ENCODE data around the gene FGF18.

FGF18 gene

GRCh38 chr5:171442287-171443042, 23.0 kb downstream of the FGF18 start:
- DNase-seq (ENCODE audit: low spot score): no peak

GRCh38 chr5:171444582-171444981, 25.1 kb downstream of the FGF18 start:
- no peak for DNase-seq (ENCODE audit: low spot score)

- no peak for DNase-seq (ENCODE audit: low spot score)
Observed at GRCh38 chr5:171445644-171446516, 26.4 kb downstream of the FGF18 start.

- DNase-seq (ENCODE audit: low spot score): no peak
Observed at GRCh38 chr5:171447226-171447625, 27.8 kb downstream of the FGF18 start.

GRCh38 chr5:171449426-171449825, 30.0 kb downstream of the FGF18 start:
- no peak for DNase-seq (ENCODE audit: low spot score)

DNA sequence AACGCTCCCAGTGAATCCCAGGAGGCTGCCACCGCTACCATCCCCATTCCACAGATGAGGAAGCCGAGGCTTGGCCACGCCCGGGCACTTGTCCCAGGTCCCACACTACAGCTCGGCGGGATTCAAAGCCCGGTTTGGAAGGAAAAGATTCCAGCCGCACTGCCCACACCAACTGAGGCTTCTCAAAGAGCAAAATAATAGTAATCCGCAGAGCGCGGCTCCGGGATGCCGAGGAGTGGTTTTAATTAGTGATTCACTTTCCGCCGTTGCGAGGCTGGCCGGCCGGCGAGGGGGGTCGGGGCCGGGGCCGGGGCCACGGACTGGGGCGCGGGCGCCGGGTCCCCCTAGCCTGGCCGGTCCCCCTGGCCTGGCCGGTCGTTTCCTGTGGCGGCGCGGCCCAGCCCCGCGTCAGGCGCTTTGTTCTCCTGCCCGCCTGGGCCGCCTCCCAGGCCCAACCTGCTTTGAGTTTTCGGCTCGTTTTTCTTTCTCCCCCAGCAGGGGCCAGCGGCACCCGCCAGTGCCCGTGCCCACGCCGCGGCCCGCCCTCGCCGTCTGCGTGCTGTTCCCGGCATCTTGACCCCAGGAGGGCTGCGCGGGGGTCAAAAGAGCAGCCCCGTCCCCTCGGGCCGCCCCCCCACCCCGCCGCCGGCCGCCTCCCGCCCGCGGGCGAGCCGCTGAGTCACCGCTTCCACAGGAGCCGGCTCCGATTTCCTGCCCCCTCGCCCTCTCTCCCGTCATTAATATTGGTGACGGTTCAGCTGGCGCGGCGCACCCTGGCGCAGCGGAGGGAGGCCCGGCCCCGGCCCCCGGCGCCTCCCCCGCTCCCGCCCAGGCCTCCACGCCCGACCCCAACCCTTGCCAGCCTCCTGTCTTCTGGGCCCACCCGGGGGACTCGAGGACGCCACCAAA, 31.2 kb downstream of the FGF18 start:
- no peak for DNase-seq (ENCODE audit: low spot score)

- no peak for DNase-seq (ENCODE audit: low spot score)
Observed at GRCh38 chr5:171451421-171451820, 32.0 kb downstream of the FGF18 start.

DNA sequence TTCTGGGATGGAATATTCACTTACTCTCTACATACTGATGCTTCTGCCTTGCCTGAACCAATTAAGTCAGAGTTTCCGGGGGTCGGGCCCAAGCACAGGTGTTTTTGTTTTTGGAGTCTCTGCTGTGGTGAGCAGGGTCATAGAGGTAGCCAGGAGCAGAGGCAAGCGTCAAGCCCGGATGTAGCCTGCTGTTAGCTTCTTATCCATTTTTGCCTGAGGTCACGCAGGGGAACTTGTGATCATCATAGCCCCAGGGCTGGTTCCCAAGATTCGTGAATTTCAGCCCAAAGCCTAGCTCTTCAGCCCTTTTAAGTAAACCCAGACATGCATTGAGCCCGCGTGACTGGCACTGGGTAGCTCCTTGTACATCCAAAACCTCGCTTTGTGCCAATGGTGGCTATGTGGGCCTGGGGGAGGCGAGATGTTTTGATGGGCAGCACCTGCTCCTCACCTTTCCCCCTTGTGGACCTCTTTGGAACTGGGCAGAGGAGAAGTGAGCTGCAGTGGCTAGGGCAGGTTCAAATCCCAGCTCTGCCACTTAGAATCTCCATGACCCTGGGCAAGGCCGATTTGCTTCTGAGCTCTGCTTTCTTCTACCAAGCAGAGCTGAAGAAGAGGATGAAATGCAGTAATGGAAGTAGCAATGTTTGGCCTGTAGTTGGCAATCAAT, 33.7 kb downstream of the FGF18 start:
- no peak for DNase-seq (ENCODE audit: low spot score)

GRCh38 chr5:171453988-171454387, 34.5 kb downstream of the FGF18 start:
- no peak for DNase-seq (ENCODE audit: low spot score)

DNA sequence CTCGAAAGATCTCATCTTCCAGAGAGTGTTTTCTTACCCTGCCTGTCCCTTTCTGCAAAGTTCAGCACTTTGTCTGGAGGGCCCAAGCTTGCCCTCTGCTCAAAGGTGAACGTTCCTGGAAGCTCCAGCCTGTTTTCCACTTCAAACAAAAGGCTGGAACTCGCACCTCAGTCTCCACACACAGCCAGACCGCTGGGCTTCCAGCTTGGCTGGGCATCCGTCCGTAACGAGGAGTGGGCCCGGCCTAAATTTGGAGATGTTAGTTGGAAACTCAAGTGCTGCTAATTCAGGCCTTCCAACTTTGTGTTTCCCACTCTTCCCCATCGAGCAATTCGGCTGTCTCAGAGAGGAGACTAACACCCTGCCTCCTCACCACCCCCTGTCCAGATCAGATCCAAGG, 35.1 kb downstream of the FGF18 start:
- no peak for DNase-seq (ENCODE audit: low spot score)

DNA sequence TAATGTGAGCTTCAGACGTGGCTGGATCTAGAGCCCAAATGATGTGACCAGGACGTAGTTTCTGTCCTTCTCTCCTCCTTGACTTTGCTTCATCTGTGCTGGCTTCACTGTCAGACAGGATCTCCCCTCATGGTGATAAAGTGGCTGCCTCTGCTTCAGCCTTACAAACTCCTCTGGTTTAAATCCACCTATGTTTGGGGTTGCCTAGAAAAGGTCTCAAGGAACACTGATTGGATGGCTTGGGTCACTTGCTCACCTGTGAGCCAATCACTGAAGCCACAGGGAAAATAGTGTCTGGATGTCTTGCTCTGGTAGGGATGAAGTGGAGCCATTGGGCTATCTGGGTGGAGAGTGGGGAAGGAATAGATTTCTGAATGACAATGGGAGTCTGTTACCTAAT, 36.1 kb downstream of the FGF18 start:
- no peak for DNase-seq (ENCODE audit: low spot score)

GRCh38 chr5:171457208-171457981, 37.9 kb downstream of the FGF18 start:
- DNase-seq (ENCODE audit: low spot score): no peak

- no peak for DNase-seq (ENCODE audit: low spot score)
Observed at GRCh38 chr5:171459839-171460238, 40.4 kb downstream of the FGF18 start.

- no peak for DNase-seq (ENCODE audit: low spot score)
Observed at GRCh38 chr5:171462136-171462927, 42.9 kb downstream of the FGF18 start.

DNA sequence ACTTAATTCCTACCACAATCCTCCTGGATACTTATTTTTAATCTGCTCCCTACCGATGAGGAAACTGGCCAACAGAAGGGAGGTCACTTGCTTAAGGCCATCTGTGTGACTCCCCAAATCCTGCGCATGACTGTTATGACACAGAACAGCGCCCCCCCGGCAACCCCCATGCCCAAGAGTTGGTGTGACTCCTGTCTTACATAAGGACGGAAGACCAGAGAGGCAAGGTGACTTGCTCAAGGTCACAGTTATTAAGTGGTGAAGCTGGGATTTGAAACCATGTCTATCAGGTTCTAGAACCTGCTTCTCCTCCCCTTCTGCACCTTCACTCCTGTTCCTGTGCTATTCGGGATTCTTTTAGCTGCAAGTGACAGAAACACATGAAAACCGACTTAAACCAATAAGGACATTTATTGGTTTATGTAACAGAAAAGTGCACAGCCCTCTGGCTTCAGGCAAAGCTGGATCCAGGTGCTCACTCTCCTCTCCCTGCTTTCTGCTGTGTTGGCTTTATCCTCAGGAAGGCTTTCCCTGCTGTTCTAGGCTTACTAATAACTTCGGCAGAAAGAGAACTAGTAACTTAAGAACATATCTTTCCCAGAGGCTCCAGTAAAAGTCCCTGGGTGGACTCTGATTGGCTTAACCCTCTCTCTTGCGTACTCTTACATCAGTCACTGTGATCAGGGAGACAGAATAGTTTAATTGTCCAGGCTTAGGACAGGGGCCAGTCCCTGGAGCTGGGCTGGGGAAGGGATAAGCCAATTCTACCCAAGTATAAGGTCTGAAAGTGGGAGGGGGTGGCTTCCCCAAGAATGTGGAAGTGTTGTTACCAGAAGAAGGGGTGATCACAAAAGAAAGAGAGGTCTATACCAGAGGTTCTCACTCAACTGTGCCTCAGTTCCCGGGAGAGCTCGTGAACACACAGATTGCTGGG, 43.7 kb downstream of the FGF18 start:
- DNase-seq (ENCODE audit: low spot score): no peak

GRCh38 chr5:171463862-171464229, 44.4 kb downstream of the FGF18 start:
- DNase-seq (ENCODE audit: low spot score): no peak

DNA sequence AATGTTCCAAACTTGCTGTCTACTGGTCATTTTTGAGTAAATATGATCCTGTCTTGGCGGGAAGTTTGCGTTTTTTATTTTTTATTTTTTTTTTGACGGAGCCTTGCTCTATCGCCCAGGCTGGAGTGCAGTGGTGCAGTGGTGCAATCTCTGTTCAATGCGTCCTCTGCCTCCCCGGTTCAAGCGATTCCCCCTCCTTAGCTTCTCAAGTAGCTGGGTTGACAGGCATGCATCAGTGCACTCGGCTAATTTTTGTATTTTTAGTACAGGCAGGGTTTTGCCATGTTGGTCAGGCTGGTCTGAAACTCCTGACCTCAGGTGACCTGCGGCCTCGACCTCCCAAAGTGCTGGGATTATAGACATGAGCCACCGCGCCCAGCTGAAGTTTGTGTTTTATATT, 45.4 kb downstream of the FGF18 start:
- no peak for DNase-seq (ENCODE audit: low spot score)

GRCh38 chr5:171467107-171467506, 47.7 kb downstream of the FGF18 start:
- no peak for DNase-seq (ENCODE audit: low spot score)

GRCh38 chr5:171469326-171469725, 49.9 kb downstream of the FGF18 start:
- no peak for DNase-seq (ENCODE audit: low spot score)
